ENCODE measurements around the gene IFIT3.

- TF ChIP-seq, protein P1, sequence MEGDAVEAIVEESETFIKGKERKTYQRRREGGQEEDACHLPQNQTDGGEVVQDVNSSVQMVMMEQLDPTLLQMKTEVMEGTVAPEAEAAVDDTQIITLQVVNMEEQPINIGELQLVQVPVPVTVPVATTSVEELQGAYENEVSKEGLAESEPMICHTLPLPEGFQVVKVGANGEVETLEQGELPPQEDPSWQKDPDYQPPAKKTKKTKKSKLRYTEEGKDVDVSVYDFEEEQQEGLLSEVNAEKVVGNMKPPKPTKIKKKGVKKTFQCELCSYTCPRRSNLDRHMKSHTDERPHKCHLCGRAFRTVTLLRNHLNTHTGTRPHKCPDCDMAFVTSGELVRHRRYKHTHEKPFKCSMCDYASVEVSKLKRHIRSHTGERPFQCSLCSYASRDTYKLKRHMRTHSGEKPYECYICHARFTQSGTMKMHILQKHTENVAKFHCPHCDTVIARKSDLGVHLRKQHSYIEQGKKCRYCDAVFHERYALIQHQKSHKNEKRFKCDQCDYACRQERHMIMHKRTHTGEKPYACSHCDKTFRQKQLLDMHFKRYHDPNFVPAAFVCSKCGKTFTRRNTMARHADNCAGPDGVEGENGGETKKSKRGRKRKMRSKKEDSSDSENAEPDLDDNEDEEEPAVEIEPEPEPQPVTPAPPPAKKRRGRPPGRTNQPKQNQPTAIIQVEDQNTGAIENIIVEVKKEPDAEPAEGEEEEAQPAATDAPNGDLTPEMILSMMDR (IDR thresholded peaks at IDR 0.05): no peak
- no peak for TF ChIP-seq EZH2 (IDR thresholded peaks at IDR 0.05)
Measured at GRCh38 chr10:89388806-89389205, 61.0 kb downstream of the IFIT3 start.

Measured in neural progenitor cell (in vitro differentiated cells).